ENCODE measurements around the gene ELFN1. TPM values are rescaled to one million over a fixed set of nuclear protein-coding genes. Genes with fewer than 3 reads are reported as not detected.

Gene ELFN1
- total RNA-seq, 4 donors from 2014 or later: 0.42 to 3.7 (median 1.3) TPM

DNA sequence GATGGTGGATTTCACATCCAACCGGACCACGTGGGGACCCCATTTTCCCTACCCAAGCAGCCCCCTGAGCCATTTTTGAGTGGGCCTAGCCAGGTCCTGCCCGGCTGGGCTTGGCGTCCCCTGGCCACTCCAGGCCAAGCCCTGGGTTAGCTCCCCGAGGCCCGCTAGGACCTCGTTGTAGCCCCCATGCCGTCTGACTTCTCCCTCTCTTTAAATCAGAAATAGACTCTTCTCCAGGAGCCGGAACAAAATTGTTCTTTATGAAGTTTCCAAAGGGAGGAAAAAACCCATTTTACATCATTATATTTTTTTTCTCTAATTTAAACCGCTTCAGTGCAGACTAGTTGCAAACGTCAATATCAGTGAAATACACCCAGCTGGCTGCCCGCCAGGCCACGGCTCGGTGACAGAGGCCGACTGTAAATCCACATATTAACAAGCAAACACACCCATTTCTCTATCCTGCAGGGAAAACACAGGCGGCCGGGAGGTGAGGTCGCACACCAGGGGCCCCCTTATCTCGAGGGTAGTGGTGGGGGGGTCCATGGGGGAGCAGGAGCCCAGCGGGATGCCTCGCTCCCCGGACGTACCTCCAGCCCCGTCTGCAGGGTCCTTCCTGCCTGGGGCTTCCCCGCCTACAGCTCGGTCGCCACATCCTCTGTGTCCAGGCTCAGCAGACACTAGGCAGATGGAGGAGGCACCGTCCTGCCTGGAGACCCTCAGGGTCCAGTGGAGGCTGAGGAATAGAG, 72.7 kb downstream of the ELFN1 start:
- Histone ChIP-seq H3K4me3 (peak overlapping the region in 1 of 2 donors; percentile 6), H3K27me3 (peaks cover 47% of the 10 kb centered on the region), H3K9me3 (no peaks in the 10 kb centered on the region), H3K27ac (no peak overlapping the region), H3K4me1 (peaks cover 0 to 19% (median 0%) of the 10 kb centered on the region in 3 donors), H3K36me3 (no peaks in the 10 kb centered on the region)
- TF ChIP-seq POLR2AphosphoS5 (IDR thresholded peaks at IDR 0.05) (no peak), EP300 (IDR thresholded peaks at IDR 0.05) (no peak), POLR2A (IDR thresholded peaks at IDR 0.05) (no peak)
- TF ChIP-seq, protein P1, sequence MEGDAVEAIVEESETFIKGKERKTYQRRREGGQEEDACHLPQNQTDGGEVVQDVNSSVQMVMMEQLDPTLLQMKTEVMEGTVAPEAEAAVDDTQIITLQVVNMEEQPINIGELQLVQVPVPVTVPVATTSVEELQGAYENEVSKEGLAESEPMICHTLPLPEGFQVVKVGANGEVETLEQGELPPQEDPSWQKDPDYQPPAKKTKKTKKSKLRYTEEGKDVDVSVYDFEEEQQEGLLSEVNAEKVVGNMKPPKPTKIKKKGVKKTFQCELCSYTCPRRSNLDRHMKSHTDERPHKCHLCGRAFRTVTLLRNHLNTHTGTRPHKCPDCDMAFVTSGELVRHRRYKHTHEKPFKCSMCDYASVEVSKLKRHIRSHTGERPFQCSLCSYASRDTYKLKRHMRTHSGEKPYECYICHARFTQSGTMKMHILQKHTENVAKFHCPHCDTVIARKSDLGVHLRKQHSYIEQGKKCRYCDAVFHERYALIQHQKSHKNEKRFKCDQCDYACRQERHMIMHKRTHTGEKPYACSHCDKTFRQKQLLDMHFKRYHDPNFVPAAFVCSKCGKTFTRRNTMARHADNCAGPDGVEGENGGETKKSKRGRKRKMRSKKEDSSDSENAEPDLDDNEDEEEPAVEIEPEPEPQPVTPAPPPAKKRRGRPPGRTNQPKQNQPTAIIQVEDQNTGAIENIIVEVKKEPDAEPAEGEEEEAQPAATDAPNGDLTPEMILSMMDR (IDR thresholded peaks at IDR 0.05): no peak
- 30 to 39% methylated on average over 4 to 13 of the region's 28 CpGs for WGBS, 2 donors (ENCODE audit: low coverage in 1 of 2)
- no peak for ATAC-seq

DNA sequence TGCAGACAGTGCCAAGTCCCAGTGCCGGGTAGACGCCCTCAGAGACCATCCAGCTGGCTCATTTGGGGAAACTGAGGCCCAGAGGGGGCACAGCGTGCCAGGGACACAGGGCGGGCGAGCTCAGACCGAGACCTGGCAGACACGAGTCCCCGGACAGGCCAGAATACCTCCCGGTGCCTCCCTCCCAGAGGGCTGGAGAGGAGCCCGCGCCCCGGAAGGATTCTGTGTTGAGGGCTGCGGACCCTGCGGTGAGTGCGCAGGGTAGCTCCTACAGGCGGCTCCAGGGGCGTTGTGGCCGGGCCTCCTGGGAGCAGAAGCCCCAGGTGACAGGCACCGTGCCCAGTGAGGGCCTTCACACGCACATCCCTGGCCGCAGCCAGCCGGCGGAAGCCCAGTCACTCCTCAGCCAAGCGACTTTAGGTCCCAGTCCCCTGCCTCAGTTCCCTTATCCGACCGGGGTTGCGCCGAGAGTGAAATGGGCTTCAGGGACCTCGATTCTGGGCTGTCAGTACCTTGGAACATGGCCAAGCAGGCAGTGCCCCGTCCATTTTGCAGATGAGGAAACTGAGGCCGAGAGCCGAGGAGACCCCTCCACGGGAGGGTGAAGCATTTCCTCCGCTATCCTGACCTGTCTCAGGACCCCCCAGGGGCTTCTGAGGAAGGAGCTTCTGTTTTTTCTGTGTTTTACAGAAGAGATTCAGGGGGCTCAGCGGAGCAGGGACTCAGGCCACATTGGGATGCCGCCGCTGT, 73.6 kb downstream of the ELFN1 start:
- 90% methylated on average over 4 of the region's 37 CpGs; no CpG with 5 or more reads in 1 of the 2 donors for WGBS, 2 donors (ENCODE audit: low coverage in 1 of 2)
- no peak for ATAC-seq
- H3K4me3 ChIP-seq: no peak overlapping the region

DNA sequence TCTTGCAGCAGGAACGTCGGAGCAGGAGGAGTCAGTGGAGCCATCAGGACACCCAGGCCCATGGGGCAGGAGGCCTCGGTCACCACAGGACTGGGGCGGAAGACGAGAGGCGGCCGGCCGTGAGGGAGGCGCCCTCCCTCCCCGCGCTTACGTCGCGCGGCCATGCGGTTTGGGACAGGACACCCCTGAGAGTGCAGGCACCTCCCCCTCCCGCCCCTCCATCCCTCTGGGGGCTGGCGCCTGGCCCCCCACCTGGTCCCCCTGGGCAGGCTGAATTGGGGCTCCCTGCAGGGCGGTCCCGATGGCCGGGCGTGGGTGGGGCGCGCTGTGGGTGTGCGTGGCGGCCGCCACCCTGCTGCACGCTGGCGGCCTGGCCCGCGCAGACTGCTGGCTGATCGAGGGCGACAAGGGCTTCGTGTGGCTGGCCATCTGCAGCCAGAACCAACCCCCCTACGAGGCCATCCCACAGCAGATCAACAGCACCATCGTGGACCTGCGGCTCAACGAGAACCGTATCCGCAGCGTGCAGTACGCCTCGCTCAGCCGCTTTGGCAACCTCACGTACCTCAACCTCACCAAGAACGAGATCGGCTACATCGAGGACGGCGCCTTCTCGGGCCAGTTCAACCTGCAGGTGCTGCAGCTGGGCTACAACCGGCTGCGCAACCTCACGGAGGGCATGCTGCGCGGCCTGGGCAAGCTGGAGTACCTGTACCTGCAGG, 74.4 kb downstream of the ELFN1 start:
- TF ChIP-seq POLR2A (IDR thresholded peaks at IDR 0.05) (no peak), POLR2AphosphoS5 (IDR thresholded peaks at IDR 0.05) (no peak)
- ATAC-seq: no peak
- Histone ChIP-seq H3K27ac (no peak overlapping the region), H3K4me3 (no peak overlapping the region), H3K9me3 (no peaks in the 10 kb centered on the region), H3K36me3 (no peaks in the 10 kb centered on the region), H3K4me1 (peaks cover 0 to 24% (median 0%) of the 10 kb centered on the region in 3 donors), H3K27me3 (peaks cover 59% of the 10 kb centered on the region)
- WGBS, 2 donors (ENCODE audit: low coverage in 1 of 2): 80 to 95% methylated on average over 4 to 5 of the region's 56 CpGs

More for the DNA sequence above, 73.6 kb downstream of the ELFN1 start:
- peaks cover 51% of the 10 kb centered on the region for H3K27me3 ChIP-seq
- TF ChIP-seq EP300 (IDR thresholded peaks at IDR 0.05) (no peak), POLR2AphosphoS5 (IDR thresholded peaks at IDR 0.05) (no peak), POLR2A (IDR thresholded peaks at IDR 0.05) (no peak)
- TF ChIP-seq, protein P1 (IDR thresholded peaks at IDR 0.05): no peak
- no peaks in the 10 kb centered on the region for H3K36me3 ChIP-seq
- no peak overlapping the region for H3K27ac ChIP-seq
- H3K4me1 ChIP-seq: peaks cover 0 to 19% (median 0%) of the 10 kb centered on the region in 3 donors
- H3K9me3 ChIP-seq: no peaks in the 10 kb centered on the region

DNA sequence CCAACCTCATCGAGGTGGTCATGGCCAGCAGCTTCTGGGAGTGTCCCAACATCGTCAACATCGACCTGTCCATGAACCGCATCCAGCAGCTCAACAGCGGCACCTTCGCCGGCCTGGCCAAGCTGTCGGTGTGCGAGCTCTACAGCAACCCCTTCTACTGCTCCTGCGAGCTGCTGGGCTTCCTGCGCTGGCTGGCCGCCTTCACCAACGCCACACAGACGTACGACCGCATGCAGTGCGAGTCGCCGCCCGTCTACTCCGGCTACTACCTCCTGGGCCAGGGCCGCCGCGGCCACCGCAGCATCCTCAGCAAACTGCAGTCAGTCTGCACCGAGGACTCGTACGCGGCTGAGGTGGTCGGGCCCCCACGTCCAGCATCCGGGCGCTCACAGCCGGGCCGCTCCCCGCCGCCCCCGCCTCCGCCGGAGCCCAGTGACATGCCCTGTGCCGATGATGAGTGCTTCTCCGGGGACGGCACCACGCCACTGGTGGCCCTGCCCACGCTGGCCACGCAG, 75.0 kb downstream of the ELFN1 start:
- 96% methylated on average over 16 of the region's 46 CpGs; no CpG with 5 or more reads in 1 of the 2 donors for WGBS, 2 donors (ENCODE audit: low coverage in 1 of 2)
- H3K9me3 ChIP-seq: no peaks in the 10 kb centered on the region
- H3K27me3 ChIP-seq: peaks cover 59% of the 10 kb centered on the region
- no peak overlapping the region for H3K4me3 ChIP-seq
- no peak for ATAC-seq
- peaks cover 0 to 31% (median 0%) of the 10 kb centered on the region in 3 donors for H3K4me1 ChIP-seq
- TF ChIP-seq POLR2A (IDR thresholded peaks at IDR 0.05): no peak
- TF ChIP-seq, protein P1 (IDR thresholded peaks at IDR 0.05): no peak
- TF ChIP-seq EP300 (IDR thresholded peaks at IDR 0.05): no peak
- no peak for TF ChIP-seq POLR2AphosphoS5 (IDR thresholded peaks at IDR 0.05)
- no peaks in the 10 kb centered on the region for H3K36me3 ChIP-seq
- no peak overlapping the region for H3K27ac ChIP-seq

Data from gastroesophageal sphincter (tissue), 4 donors.